HCT116 (cell line): Measurements from ENCODE around the gene MESP2. TPM values are rescaled to one million over a fixed set of nuclear protein-coding genes. Genes with fewer than 3 reads are reported as not detected.

Experiments
- ATAC-seq: fragments of 200-7000 bp; cut with Tn5 transposase; 2 replicates; pipeline ENCODE4 v1.9.1; 2020; ENCODE audit warnings: mild to moderate bottlenecking, moderate library complexity
- BruUV-seq: library from RNA; stranded (reverse); fragments of 400-500 nt; replicated peaks from 2 replicates; lab custom pipeline; 2021; lab: Mats Ljungman, UMichigan
- CTCF ChIA-PET: fragments of 300-600 bp; sonication (Branson Sonifier 250); formaldehyde crosslinking; loops from one replicate; lab custom pipeline; 2021; ENCODE audit warnings: antibody characterized with exemption; lab: Charles Lee
- POLR2A ChIA-PET: fragments of 300-600, 350-600 bp; sonication (Branson Sonifier 250); formaldehyde crosslinking; loops from one replicate; lab custom pipeline; 2021; ENCODE audit warnings: antibody characterized with exemption; lab: Charles Lee
- RAD21 ChIA-PET, 2 experiments: fragments of 300-600 bp; sonication (Branson Sonifier 250); formaldehyde crosslinking; loops; one replicate each; lab custom pipeline; 2023; ENCODE audit warnings: low total read pairs in 2 of 2; ENCODE audit not compliant: uncharacterized antibody in 2 of 2, unreplicated experiment in 2 of 2, low non-redundant PET in 1 of 2; lab: Charles Lee
- DNase-seq: peaks from one replicate; pipeline ENCODE4 v3.0.0-alpha.2; 2010; ENCODE audit warnings: low read depth, low spot score
- H2AFZ ChIP-seq: fragments of 200-600 bp; shearing (Covaris generic), sonication (generic); 2 replicates; pipeline ENCODE4 v1.6.1; 2017; ENCODE audit warnings: low read depth, mixed run types, mixed read lengths, antibody characterized with exemption, low read length; ENCODE audit not compliant: poor library complexity, severe bottlenecking
- H3K27ac ChIP-seq: 2 replicates; pipeline ENCODE4 v1.5.1; 2012; ENCODE audit warnings: low read depth, low read length
- H3K27me3 ChIP-seq: fragments of 200-600 bp; sonication (generic); 2 replicates; pipeline ENCODE4 v1.6.1; 2016; ENCODE audit warnings: mixed run types, low read length, mixed read lengths; ENCODE audit not compliant: insufficient read depth
- H3K36me3 ChIP-seq, 2 experiments: fragments of 200-500 bp in 1 of 2; fragments of 200-600 bp in 1 of 2; sonication (Bioruptor generic) in 1 of 2; sonication (generic) in 1 of 2; 2 replicates each; pipeline versions ENCODE4 v1.5.1 to v1.6.1; 2014 to 2016; ENCODE audit warnings: low read length in 2 of 2, inconsistent platforms in 1 of 2, mixed read lengths in 1 of 2, mixed run types in 1 of 2; ENCODE audit not compliant: insufficient read depth in 2 of 2, control insufficient read depth in 1 of 2
- H3K4me1 ChIP-seq, 2 experiments: fragments of 200-600 bp in 1 of 2; sonication (generic) in 1 of 2; 2 replicates each; pipeline versions ENCODE4 v1.5.1 to v1.6.1; 2012 to 2017; ENCODE audit warnings: low read length in 2 of 2, inconsistent platforms in 1 of 2, mild to moderate bottlenecking in 1 of 2, mixed read lengths in 1 of 2, mixed run types in 1 of 2, moderate library complexity in 1 of 2; ENCODE audit not compliant: insufficient read depth in 2 of 2, control insufficient read depth in 1 of 2
- H3K4me2 ChIP-seq: fragments of 200-600 bp; sonication (generic); 2 replicates; pipeline ENCODE4 v1.6.1; 2017; ENCODE audit warnings: mixed run types, low read length, mixed read lengths
- H3K4me3 ChIP-seq, 2 experiments: fragments of 200-600 bp in 1 of 2; sonication (generic) in 1 of 2; replicated peaks in 1 of 2; 2 replicates each; pipeline ENCODE4 v1.5.1; 2011 to 2016; ENCODE audit warnings: low read length in 2 of 2, control low read depth in 1 of 2, low read depth in 1 of 2, mild to moderate bottlenecking in 1 of 2, mixed read lengths in 1 of 2, mixed run types in 1 of 2
- H3K79me2 ChIP-seq: fragments of 200-600 bp; sonication (generic); 2 replicates; pipeline ENCODE4 v1.6.1; 2017; ENCODE audit warnings: mild to moderate bottlenecking, mixed run types, low read length, moderate library complexity, mixed read lengths; ENCODE audit not compliant: insufficient read depth
- H3K9ac ChIP-seq: fragments of 200-600 bp; sonication (generic); 2 replicates; pipeline ENCODE4 v1.6.1; 2016; ENCODE audit warnings: low read length, mixed read lengths
- H3K9me2 ChIP-seq: fragments of 200-600 bp; sonication (generic), shearing (Covaris generic); 2 replicates; pipeline ENCODE4 v1.6.1; 2017; ENCODE audit warnings: mixed run types, mild to moderate bottlenecking, moderate library complexity; ENCODE audit not compliant: insufficient read depth
- H3K9me3 ChIP-seq, 2 experiments: fragments of 200-500 bp in 1 of 2; fragments of 200-600 bp in 1 of 2; sonication (Bioruptor generic) in 1 of 2; sonication (generic) in 1 of 2; 2 replicates each; pipeline ENCODE4 v1.6.1; 2014 to 2017; ENCODE audit warnings: low read length in 2 of 2, mixed read lengths in 2 of 2, inconsistent platforms in 1 of 2, low read depth in 1 of 2, mild to moderate bottlenecking in 1 of 2, mixed run types in 1 of 2, moderate library complexity in 1 of 2; ENCODE audit not compliant: control insufficient read depth in 1 of 2, insufficient read depth in 1 of 2
- H4K20me1 ChIP-seq: fragments of 200-600 bp; sonication (generic), shearing (Covaris generic); 2 replicates; pipeline ENCODE4 v1.6.1; 2017; ENCODE audit warnings: mixed run types, mild to moderate bottlenecking, moderate library complexity; ENCODE audit not compliant: insufficient read depth
- ATF3 ChIP-seq: IDR thresholded peaks from 2 replicates; pipeline ENCODE4 v1.6.1; 2012
- CBX3 ChIP-seq: IDR thresholded peaks from 2 replicates; pipeline ENCODE4 v1.6.1; 2012; ENCODE audit warnings: low read depth
- CEBPB ChIP-seq: IDR thresholded peaks from 2 replicates; pipeline ENCODE4 v1.6.1; 2012; ENCODE audit warnings: low read depth
- ELF1 ChIP-seq: IDR thresholded peaks from 2 replicates; pipeline ENCODE4 v1.6.1; 2012; ENCODE audit warnings: low read depth, borderline replicate concordance
- EZH2 ChIP-seq: fragments of 200-600 bp; sonication (generic); IDR thresholded peaks from 2 replicates; pipeline ENCODE4 v1.6.1; 2017; ENCODE audit warnings: antibody characterized with exemption, mixed run types
- EZH2phosphoT487 ChIP-seq: fragments of 200-600 bp; IDR thresholded peaks from 2 replicates; pipeline ENCODE4 v1.6.1; 2018; ENCODE audit warnings: antibody characterized with exemption, borderline replicate concordance
- FOSL1 ChIP-seq: IDR thresholded peaks from 2 replicates; pipeline ENCODE4 v1.6.1; 2012; ENCODE audit warnings: low read depth
- JUND ChIP-seq: IDR thresholded peaks from 2 replicates; pipeline ENCODE4 v1.6.1; 2012
- MAX ChIP-seq: IDR thresholded peaks from 2 replicates; pipeline ENCODE4 v1.6.1; 2012
- POLR2AphosphoS5 ChIP-seq: IDR thresholded peaks from 2 replicates; pipeline ENCODE4 v1.6.1; 2011; ENCODE audit warnings: mild to moderate bottlenecking, low read depth, low read length, moderate library complexity
- RAD21 ChIP-seq: IDR thresholded peaks from 2 replicates; pipeline ENCODE4 v1.6.1; 2012; ENCODE audit warnings: low read depth, mild to moderate bottlenecking
- REST ChIP-seq: IDR thresholded peaks from 2 replicates; pipeline ENCODE4 v1.6.1; 2012; ENCODE audit warnings: low read depth
- SP1 ChIP-seq: IDR thresholded peaks from 2 replicates; pipeline ENCODE4 v1.6.1; 2012; ENCODE audit warnings: low read depth
- SRF ChIP-seq: IDR thresholded peaks from 2 replicates; pipeline ENCODE4 v1.6.1; 2012; ENCODE audit warnings: low read depth
- TCF7L2 ChIP-seq: IDR thresholded peaks from 2 replicates; pipeline ENCODE4 v1.7.0; 2011; ENCODE audit warnings: borderline replicate concordance, inconsistent platforms; ENCODE audit not compliant: insufficient read depth, insufficient read length; ENCODE audit errors: extremely low read depth
- YY1 ChIP-seq: IDR thresholded peaks from 2 replicates; pipeline ENCODE4 v1.6.1; 2011; ENCODE audit warnings: low read length, low read depth, moderate library complexity, mild to moderate bottlenecking; ENCODE audit not compliant: insufficient replicate concordance; ENCODE audit errors: extremely low read depth
- intact Hi-C: fragments of 100-400 bp; cut with micrococcal nuclease; formaldehyde crosslinking; loops from 2 replicates; pipeline ENCODE4 v1.10.0; 2022
- total RNA-seq: library from RNA; stranded (reverse); gene quantifications from one replicate; pipeline ENCODE4 v1.2.1, GENCODE V29; 2021; ENCODE audit not compliant: unreplicated experiment

Gene MESP2
- total RNA-seq, 1 experiment from 2014 or later: 0.20 TPM

GRCh38 chr15:89820666-89821611 is 44.8 kb downstream of the MESP2 start:
- DNase-seq (peak; percentile 6), ATAC-seq (peak; percentile 56)
- Histone ChIP-seq H3K9me2 (no peaks in the 10 kb centered on the region), H4K20me1 (no peaks in the 10 kb centered on the region), H3K9ac (peak overlapping the region; percentile 3; the same call in 1 of the 2 replicates), H3K9me3 (no peaks in the 10 kb centered on the region), H3K27me3 (no peaks in the 10 kb centered on the region), H3K79me2 (no peaks in the 10 kb centered on the region), H3K4me2 (peak overlapping the region; percentile 43), H3K4me3 (no peak overlapping the region), H2AFZ (no peak overlapping the region), H3K36me3 (no peaks in the 10 kb centered on the region), H3K4me1 (peaks cover 5 to 36% of the 10 kb centered on the region in 2 experiments; a peak in 3 of 4 replicates), H3K27ac (no peak overlapping the region)
- TF ChIP-seq FOSL1: peak; percentile 65; the same call in 1 of the 2 replicates
- TF ChIP-seq SP1: peak; percentile 66
- no peak for TF ChIP-seq POLR2AphosphoS5
- ChIA-PET POLR2A (no interaction called here), CTCF (interaction anchor here (0.7 kb wide), 1 partner anchor 15 kb away, joined by 5 read pairs; no protein-coding TSS in a partner anchor), RAD21 (no interaction called here)
- no TSS peak for BruUV-seq
- intact Hi-C loops: no loop called here

- Histone ChIP-seq H3K9me2 (no peaks in the 10 kb centered on the region), H3K79me2 (no peaks in the 10 kb centered on the region), H3K9me3 (no peaks in the 10 kb centered on the region), H3K4me1 (peaks cover 5 to 36% of the 10 kb centered on the region in 2 experiments; a peak in 3 of 4 replicates), H3K9ac (no peak overlapping the region), H4K20me1 (no peaks in the 10 kb centered on the region), H3K4me3 (no peak overlapping the region), H3K27me3 (no peaks in the 10 kb centered on the region), H3K27ac (no peak overlapping the region), H3K4me2 (no peak overlapping the region), H3K36me3 (no peaks in the 10 kb centered on the region), H2AFZ (no peak overlapping the region)
- CTCF ChIA-PET: no interaction called here
- RAD21 ChIA-PET: no interaction called here
- DNase-seq: no peak
- 0 out of 2 replicates have a peak, but pooled peaks have one; percentile 13 for ATAC-seq
- no TSS peak for BruUV-seq
- POLR2A ChIA-PET: no interaction called here
- intact Hi-C loops: no loop called here
- TF ChIP-seq FOSL1 (no peak), EZH2phosphoT487 (no peak), CEBPB (no peak), ATF3 (no peak), ELF1 (no peak), REST (no peak), POLR2AphosphoS5 (no peak), SP1 (no peak), CBX3 (no peak), MAX (no peak), JUND (no peak), TCF7L2 (no peak), RAD21 (no peak), EZH2 (no peak), YY1 (no peak), SRF (no peak)
Measured at GRCh38 chr15:89822026-89822425, 45.9 kb downstream of the MESP2 start.
